HG03064 (cell line): ENCODE results near the gene PDCD1.

Experiments used
- ATAC-seq: cut with Tn5 transposase; IDR thresholded peaks from one replicate; pipeline ENCODE4 v1.9.1; 2021; ENCODE audit warnings: low read depth; ENCODE audit not compliant: unreplicated experiment

The PDCD1 gene

GRCh38 chr2:241865957-241866789 is 7.5 kb upstream of the PDCD1 start:
- no peak for ATAC-seq

- ATAC-seq = no peak
Observed at GRCh38 chr2:241865416-241865956, 6.8 kb upstream of the PDCD1 start.

- no peak for ATAC-seq
Observed at GRCh38 chr2:241864850-241865213, 6.1 kb upstream of the PDCD1 start.

GRCh38 chr2:241864168-241864849 is 5.6 kb upstream of the PDCD1 start:
- ATAC-seq = no peak

GRCh38 chr2:241863536-241863954 is 4.9 kb upstream of the PDCD1 start:
- no peak for ATAC-seq

- no peak for ATAC-seq
Observed at GRCh38 chr2:241862775-241863535, 4.3 kb upstream of the PDCD1 start.

- ATAC-seq = no peak
Observed at GRCh38 chr2:241862093-241862492, 3.4 kb upstream of the PDCD1 start.

GRCh38 chr2:241861264-241861663 is 2.6 kb upstream of the PDCD1 start:
- ATAC-seq = no peak

GRCh38 chr2:241860184-241861078 is 1.7 kb upstream of the PDCD1 start:
- no peak for ATAC-seq

- ATAC-seq = no peak
Observed at GRCh38 chr2:241859436-241860183, 916 bp upstream of the PDCD1 start.

- no peak for ATAC-seq
Observed at GRCh38 chr2:241859017-241859435, 332 bp upstream of the PDCD1 start.

GRCh38 chr2:241857572-241858121 is 1.0 kb downstream of the PDCD1 start:
- no peak for ATAC-seq

GRCh38 chr2:241857041-241857541 is 1.6 kb downstream of the PDCD1 start:
- no peak for ATAC-seq

GRCh38 chr2:241855888-241856422 is 2.7 kb downstream of the PDCD1 start:
- ATAC-seq = no peak

- ATAC-seq = no peak
Observed at GRCh38 chr2:241855245-241855887, 3.3 kb downstream of the PDCD1 start.

GRCh38 chr2:241854342-241855244 is 4.1 kb downstream of the PDCD1 start:
- no peak for ATAC-seq
